CMK (cell line): ENCODE results near the gene ZNF613.
"Not testable (repeated sequence)": the region's sequence is repeated elsewhere in the genome, so short reads cannot be mapped to it uniquely, and the experiment has no call there.

Experiments
- DNase-seq: peaks from one replicate; pipeline ENCODE4 v3.0.0-alpha.2; 2010; ENCODE audit warnings: low read depth

The ZNF613 gene

GRCh38 chr19:51926784-51927741, at the start of gene ZNF613:
Gene ZNF613, plus strand, starts transcription at chr19:51927472. Its CDS starts 8,749 bp downstream, at chr19:51936221.
- DNase-seq, result peak; percentile 90

- no peak for DNase-seq
Observed at GRCh38 chr19:51882518-51882917, 44.8 kb upstream of the ZNF613 start.

GRCh38 chr19:51884713-51885112, 42.6 kb upstream of the ZNF613 start:
- no peak for DNase-seq

DNA sequence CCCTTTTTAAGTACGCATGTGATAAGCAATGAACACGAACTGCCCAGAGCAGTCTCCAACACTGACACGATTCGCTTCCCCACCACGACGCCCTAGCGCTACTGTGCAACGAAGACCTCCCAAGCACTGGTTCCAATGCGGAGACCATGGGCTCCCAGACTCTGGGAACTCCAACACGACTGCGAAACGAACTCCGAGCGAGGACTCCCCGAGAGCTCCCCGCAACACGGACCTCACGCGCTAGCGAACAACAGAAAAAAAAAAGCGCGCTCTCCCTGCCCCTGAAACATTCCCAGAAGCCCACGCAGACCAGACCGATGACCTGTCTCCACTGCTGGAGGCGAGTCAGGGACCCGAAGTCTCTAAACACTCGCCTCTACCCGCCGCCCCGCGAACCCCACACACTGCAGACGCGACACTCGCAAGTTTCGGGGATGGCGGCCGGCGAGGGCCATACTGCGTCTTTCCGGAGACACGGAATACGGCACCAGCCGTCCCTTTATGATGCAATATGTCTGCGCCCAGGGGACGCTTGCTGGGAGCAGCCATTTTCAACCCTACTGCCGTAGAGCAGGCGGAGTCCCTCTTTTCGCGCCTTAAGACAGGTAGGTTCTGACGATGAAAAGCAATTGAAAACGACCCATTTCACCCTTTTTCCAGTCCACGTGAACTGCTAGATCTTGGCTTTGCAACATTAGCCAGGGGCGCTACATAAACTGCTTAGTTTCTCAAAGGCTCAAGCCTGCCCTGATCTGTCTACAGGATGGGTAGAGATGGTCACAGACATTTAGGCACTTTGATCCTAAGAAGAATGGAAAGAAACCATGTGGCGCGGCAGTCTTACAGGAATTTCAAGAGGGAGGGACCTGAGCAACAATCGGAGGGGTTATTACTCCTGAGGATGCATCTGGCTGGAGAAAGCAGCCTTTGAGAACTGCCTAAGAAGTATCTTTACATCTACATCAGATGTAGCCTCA, 39.5 kb upstream of the ZNF613 start, which contains the start of gene ZNF577:
TSS of gene ZNF577 (minus strand) at position 430 of the 977 bp plus-strand sequence. CDS start 7,569 bp downstream, outside the sequence.
- DNase-seq, result peak; percentile 96

DNA sequence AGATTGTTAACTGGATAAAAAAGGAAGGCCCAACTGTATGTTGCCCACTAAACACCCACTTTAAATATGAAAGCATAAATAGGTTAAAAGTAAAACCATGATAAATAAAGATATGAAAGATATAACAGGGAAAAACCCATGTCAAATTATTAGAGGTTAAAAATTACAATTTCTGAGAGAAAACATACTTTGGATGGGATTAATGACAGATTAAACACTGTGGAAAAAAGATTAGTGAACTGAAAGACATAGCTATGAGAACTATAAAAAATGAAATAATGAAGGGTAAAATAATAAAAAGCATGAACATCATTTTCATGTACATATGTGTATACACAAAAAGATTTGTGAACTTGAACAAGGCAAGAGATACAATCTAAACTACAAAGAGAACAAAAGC, 37.3 kb upstream of the ZNF613 start:
- DNase-seq, result no peak

DNA sequence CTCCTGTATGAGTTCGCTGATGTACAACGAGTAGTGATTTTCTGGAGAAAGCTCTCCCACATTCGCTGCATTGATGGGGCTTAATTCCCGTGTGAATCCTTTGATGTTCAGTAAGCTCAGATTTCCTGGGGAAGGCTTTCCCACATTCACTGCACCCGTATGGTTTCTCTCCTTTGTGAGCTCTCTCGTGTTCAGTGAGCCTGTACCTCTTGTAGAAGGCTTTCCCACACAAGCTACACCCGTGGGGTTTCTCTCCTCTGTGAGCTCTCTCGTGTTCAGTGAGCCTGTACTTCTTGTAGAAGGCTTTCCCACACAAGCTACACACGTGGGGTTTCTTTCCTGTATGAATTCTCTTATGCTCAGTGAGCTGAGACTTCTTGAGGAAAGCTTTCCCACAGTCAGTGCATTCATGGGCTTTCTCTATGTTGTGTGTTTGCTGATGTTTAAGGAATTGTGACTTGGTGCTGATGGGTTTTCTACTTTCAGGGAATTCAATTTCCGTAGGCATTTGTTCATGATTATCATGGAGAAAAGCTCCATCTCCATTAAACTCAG, 36.0 kb upstream of the ZNF613 start:
- no peak for DNase-seq

GRCh38 chr19:51901860-51902259, 25.4 kb upstream of the ZNF613 start:
- DNase-seq, result no peak

DNA sequence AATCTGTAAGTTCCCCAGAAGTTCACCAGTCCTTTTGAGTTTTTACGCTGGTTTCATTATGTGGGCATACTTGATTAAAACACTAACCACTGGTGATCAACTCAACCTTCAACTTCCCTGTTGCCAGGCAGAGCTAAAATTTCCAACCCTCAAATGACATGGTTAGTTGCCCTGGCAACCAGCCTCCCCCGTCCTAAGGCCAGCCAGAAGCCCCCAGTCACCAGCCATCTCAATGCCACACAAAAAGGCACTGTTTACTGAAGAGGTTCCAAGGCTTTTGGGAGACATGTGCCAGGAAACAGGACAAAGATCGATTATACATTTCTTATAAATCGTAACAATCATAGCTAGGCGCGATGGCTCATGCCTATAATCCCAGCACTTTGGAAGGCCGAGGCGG, 24.1 kb upstream of the ZNF613 start:
- DNase-seq, result no peak

GRCh38 chr19:51904331-51905165, 22.7 kb upstream of the ZNF613 start, which contains the start of gene ZNF649:
Gene ZNF649, minus strand, starts transcription at chr19:51905017. Its CDS starts 4,910 bp downstream, at chr19:51900107.
- DNase-seq, result peak; percentile 83

DNA sequence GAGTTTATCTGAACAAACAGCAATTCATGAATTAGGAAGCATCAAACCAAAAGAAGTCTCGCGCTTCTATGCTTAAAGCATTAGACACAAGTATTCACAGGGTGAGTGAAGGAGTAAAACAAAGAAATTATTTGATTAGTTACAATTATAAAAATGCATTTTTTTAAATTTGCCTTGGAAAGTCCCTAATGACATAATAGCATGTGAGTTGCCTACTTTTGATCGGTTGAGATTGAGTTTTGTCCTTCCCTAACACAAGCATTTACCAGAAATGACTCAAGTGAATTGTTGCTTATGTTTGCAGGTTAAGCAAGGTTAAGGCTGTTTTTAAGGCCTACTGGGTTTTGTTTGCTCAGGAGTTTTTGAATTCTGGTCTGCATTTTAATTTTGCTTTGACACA, 22.1 kb upstream of the ZNF613 start:
- DNase-seq, result no peak

- not testable (repeated sequence) for DNase-seq
Observed at GRCh38 chr19:51905639-51906038, 21.6 kb upstream of the ZNF613 start.

GRCh38 chr19:51906108-51906507, 21.2 kb upstream of the ZNF613 start:
- DNase-seq, result not testable (repeated sequence)

- not testable (repeated sequence) for DNase-seq
Observed at GRCh38 chr19:51907981-51908380, 19.3 kb upstream of the ZNF613 start.

- DNase-seq, result no peak
Observed at GRCh38 chr19:51915324-51915867, 11.9 kb upstream of the ZNF613 start.

- no peak for DNase-seq
Observed at GRCh38 chr19:51916167-51916566, 11.1 kb upstream of the ZNF613 start.

GRCh38 chr19:51919606-51920005, 7.7 kb upstream of the ZNF613 start:
- no peak for DNase-seq

- DNase-seq, result no peak
Observed at GRCh38 chr19:51921949-51922348, 5.3 kb upstream of the ZNF613 start.

GRCh38 chr19:51926426-51926783, 867 bp upstream of the ZNF613 start:
- no peak for DNase-seq

- DNase-seq, result no peak
Observed at GRCh38 chr19:51927859-51928258, 587 bp downstream of the ZNF613 start.

GRCh38 chr19:51931921-51932320, 4.6 kb downstream of the ZNF613 start:
- DNase-seq, result no peak

GRCh38 chr19:51938936-51939335, 11.7 kb downstream of the ZNF613 start:
- no peak for DNase-seq
